ENCODE results near the gene GCK.
A peak's percentile ranks its signal among the peaks of the same experiment; 100 is the strongest.

GCK gene

DNA sequence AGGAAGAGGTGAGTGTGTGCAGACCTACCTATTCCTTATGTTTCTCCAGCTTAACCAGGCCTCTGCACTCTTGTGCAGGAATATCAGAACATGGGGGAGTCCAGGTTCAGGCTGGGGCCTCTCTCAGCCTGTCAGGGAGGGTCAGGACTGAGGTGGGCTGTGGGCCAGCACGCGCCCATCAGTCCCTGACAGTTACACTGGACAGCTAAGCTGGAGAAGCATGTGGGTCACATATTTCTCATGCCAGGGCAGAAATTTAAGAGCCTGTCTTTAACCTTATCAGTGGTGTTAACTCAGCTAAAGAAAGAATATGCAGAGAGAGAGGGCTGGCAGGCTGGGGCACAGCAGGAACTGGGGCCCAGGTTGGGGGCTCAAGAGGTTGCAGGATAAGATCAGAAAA lies 57.2 kb downstream of the GCK start:
- no CpG with 5 or more reads among the region's 2 CpGs for WGBS (ENCODE audit: extremely low coverage, insufficient coverage, insufficient read length)
- Histone ChIP-seq H3K9ac (ENCODE audit: low read length) (no peak overlapping the region), H3K36me3 (ENCODE audit: control insufficient read depth in 1 of 2, insufficient read depth in 2 of 2, low read length in 2 of 2) (no peaks in the 10 kb centered on the region), H2AK5ac (ENCODE audit: low read length) (no peak overlapping the region), H2AFZ (ENCODE audit: insufficient read depth, low read length, poor library complexity) (no peak overlapping the region), H3K18ac (ENCODE audit: low read length) (no peak overlapping the region), H3K27ac (ENCODE audit: low read depth, low read length) (peak overlapping the region; percentile 21), H3K27me3 (ENCODE audit: insufficient read depth, low read length) (no peaks in the 10 kb centered on the region), H2BK5ac (ENCODE audit: low read depth, low read length, poor library complexity) (no peak overlapping the region), H2BK120ac (ENCODE audit: insufficient read depth, low read length, poor library complexity) (no peak overlapping the region), H3K4ac (ENCODE audit: low read depth, low read length) (no peak overlapping the region), H2BK12ac (ENCODE audit: low read length) (no peak overlapping the region), H3K79me2 (ENCODE audit: control insufficient read depth, insufficient read depth, low read length, poor library complexity) (no peaks in the 10 kb centered on the region), H3K23ac (ENCODE audit: low read length) (no peak overlapping the region), H3K79me1 (ENCODE audit: low read length) (peaks cover 9% of the 10 kb centered on the region), H3K4me2 (ENCODE audit: low read length) (no peak overlapping the region), H3K14ac (ENCODE audit: low read length) (no peak overlapping the region), H3K4me1 (ENCODE audit: control insufficient read depth in 1 of 2, insufficient read depth in 2 of 2, low read length in 2 of 2) (peaks cover 19 to 24% of the 10 kb centered on the region in 2 experiments), H3K9me3 (ENCODE audit: insufficient read depth, low read depth, low read length) (peaks cover 4% of the 10 kb centered on the region), H4K91ac (ENCODE audit: low read depth, low read length) (peak overlapping the region; percentile 11), H4K12ac (ENCODE audit: low read depth, low read length) (no peak overlapping the region), H4K8ac (ENCODE audit: low read depth, low read length) (no peak overlapping the region), H3K4me3 (ENCODE audit: low read depth, low read length) (no peak overlapping the region)
- peak; percentile 6 to 61 for DNase-seq

- Histone ChIP-seq H3K79me2 (ENCODE audit: control insufficient read depth, insufficient read depth, low read length, poor library complexity) (no peaks in the 10 kb centered on the region), H3K36me3 (ENCODE audit: control insufficient read depth in 1 of 2, insufficient read depth in 2 of 2, low read length in 2 of 2) (no peaks in the 10 kb centered on the region), H3K14ac (ENCODE audit: low read length) (peak overlapping the region; percentile 16), H3K27ac (ENCODE audit: low read depth, low read length) (peak overlapping the region; percentile 21), H3K27me3 (ENCODE audit: insufficient read depth, low read length) (no peaks in the 10 kb centered on the region), H2BK120ac (ENCODE audit: insufficient read depth, low read length, poor library complexity) (no peak overlapping the region), H3K18ac (ENCODE audit: low read length) (peak overlapping the region; percentile 2), H2AFZ (ENCODE audit: insufficient read depth, low read length, poor library complexity) (no peak overlapping the region), H3K4ac (ENCODE audit: low read depth, low read length) (no peak overlapping the region), H3K9ac (ENCODE audit: low read length) (no peak overlapping the region), H3K4me1 (ENCODE audit: control insufficient read depth in 1 of 2, insufficient read depth in 2 of 2, low read length in 2 of 2) (peaks cover 19 to 24% of the 10 kb centered on the region in 2 experiments), H2BK12ac (ENCODE audit: low read length) (peak overlapping the region; percentile 63), H3K9me3 (ENCODE audit: insufficient read depth, low read depth, low read length) (peaks cover 4% of the 10 kb centered on the region), H3K4me3 (ENCODE audit: low read depth, low read length) (no peak overlapping the region), H2AK5ac (ENCODE audit: low read length) (peak overlapping the region; percentile 8), H4K8ac (ENCODE audit: low read depth, low read length) (no peak overlapping the region), H4K12ac (ENCODE audit: low read depth, low read length) (no peak overlapping the region), H4K91ac (ENCODE audit: low read depth, low read length) (peak overlapping the region; percentile 46), H3K4me2 (ENCODE audit: low read length) (no peak overlapping the region), H3K23ac (ENCODE audit: low read length) (no peak overlapping the region), H3K79me1 (ENCODE audit: low read length) (peaks cover 9% of the 10 kb centered on the region), H2BK5ac (ENCODE audit: low read depth, low read length, poor library complexity) (no peak overlapping the region)
- WGBS (ENCODE audit: extremely low coverage, insufficient coverage, insufficient read length), result no CpG with 5 or more reads among the region's 12 CpGs
- DNase-seq, result peak; percentile 33 to 64
These were observed 57.8 kb downstream of the GCK start for GRCh38 chr7:44131173-44132029.

DNA sequence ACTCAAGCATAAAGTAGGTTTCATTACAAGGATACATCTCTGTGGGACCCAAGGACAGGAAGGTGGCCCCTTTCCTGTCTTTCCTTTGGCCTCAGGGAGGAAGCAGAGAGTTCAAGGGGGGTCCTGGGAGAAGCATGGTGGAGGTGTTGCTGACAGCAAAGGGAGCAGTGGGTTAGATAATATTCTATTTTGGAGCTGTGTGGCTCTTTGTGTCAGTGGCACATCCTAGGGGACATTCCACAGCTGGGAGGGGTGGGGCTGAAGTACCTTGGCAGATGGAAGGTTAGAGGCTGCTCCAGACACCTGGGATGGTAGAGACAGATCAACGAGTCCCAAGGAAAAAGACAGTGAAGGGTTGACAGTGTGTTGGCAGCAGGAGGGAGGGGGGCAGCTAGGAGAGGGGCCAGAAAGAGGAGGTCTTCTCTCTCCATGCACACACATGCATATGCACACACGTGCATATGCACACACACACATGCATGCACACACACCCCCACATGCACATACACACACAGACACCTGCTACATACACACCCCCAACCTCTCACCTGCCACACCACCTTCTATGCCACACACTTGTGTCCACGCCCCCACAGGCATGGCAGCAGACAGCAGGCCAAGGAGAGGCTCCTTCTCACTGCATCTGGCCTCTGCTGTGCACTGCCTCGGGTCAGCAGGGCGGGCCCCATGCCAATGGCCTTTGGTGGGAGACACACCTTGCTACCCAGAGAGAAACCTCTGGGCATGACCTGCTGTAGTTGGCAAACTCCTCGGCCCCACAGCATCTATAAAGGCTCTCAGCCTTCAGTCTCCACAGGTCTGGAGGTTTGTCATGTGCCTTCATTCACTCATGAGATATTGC lies 60.3 kb downstream of the GCK start:
- no peak overlapping the region for H2BK12ac ChIP-seq (ENCODE audit: low read length)
- H2AK5ac ChIP-seq (ENCODE audit: low read length), result no peak overlapping the region
- no peak overlapping the region for H3K18ac ChIP-seq (ENCODE audit: low read length)
- H2AFZ ChIP-seq (ENCODE audit: insufficient read depth, low read length, poor library complexity), result no peak overlapping the region
- no peak overlapping the region for H2BK120ac ChIP-seq (ENCODE audit: insufficient read depth, low read length, poor library complexity)
- no peak overlapping the region for H2BK5ac ChIP-seq (ENCODE audit: low read depth, low read length, poor library complexity)
- H3K14ac ChIP-seq (ENCODE audit: low read length), result no peak overlapping the region
- no peaks in the 10 kb centered on the region for H3K27me3 ChIP-seq (ENCODE audit: insufficient read depth, low read length)
- H3K79me1 ChIP-seq (ENCODE audit: low read length), result peaks cover 10% of the 10 kb centered on the region
- H3K23ac ChIP-seq (ENCODE audit: low read length), result no peak overlapping the region
- H3K4me2 ChIP-seq (ENCODE audit: low read length), result no peak overlapping the region
- no peak overlapping the region for H3K4me3 ChIP-seq (ENCODE audit: low read depth, low read length)
- H4K12ac ChIP-seq (ENCODE audit: low read depth, low read length), result no peak overlapping the region
- H3K9me3 ChIP-seq (ENCODE audit: insufficient read depth, low read depth, low read length), result peaks cover 4% of the 10 kb centered on the region
- H3K79me2 ChIP-seq (ENCODE audit: control insufficient read depth, insufficient read depth, low read length, poor library complexity), result no peaks in the 10 kb centered on the region
- H3K9ac ChIP-seq (ENCODE audit: low read length), result no peak overlapping the region
- peaks cover 17% of the 10 kb centered on the region in 2 experiments for H3K4me1 ChIP-seq (ENCODE audit: control insufficient read depth in 1 of 2, insufficient read depth in 2 of 2, low read length in 2 of 2)
- no peak overlapping the region for H3K4ac ChIP-seq (ENCODE audit: low read depth, low read length)
- no peak overlapping the region for H3K27ac ChIP-seq (ENCODE audit: low read depth, low read length)
- no CpG with 5 or more reads among the region's 6 CpGs for whole genome bisulfite sequencing (ENCODE audit: extremely low coverage, insufficient coverage, insufficient read length)
- H4K8ac ChIP-seq (ENCODE audit: low read depth, low read length), result no peak overlapping the region
- no peak for DNase-seq
- no peaks in the 10 kb centered on the region for H3K36me3 ChIP-seq (ENCODE audit: control insufficient read depth in 1 of 2, insufficient read depth in 2 of 2, low read length in 2 of 2)
- H4K91ac ChIP-seq (ENCODE audit: low read depth, low read length), result no peak overlapping the region

DNA sequence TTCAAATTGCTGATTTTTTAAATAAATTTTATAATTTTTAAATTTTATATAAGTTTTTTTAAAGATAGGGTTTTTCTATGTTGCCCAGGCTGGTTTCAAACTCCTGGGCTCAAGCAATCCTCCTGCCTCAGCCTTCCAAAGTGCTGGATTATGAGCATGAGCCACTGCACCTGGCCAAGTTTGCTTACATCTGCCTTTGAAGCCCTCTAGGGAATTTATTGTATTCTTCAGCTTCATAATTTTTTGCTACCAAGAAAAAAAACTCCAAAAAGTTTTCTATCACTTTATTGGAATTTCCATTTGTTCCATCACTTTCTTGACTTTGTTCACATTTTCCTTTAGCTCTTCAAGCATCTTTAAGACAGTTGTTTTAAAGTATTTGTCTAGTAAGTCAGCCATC lies 62.1 kb downstream of the GCK start:
- no peak overlapping the region for H3K4ac ChIP-seq (ENCODE audit: low read depth, low read length)
- peaks cover 4% of the 10 kb centered on the region for H3K9me3 ChIP-seq (ENCODE audit: insufficient read depth, low read depth, low read length)
- no peak overlapping the region for H4K91ac ChIP-seq (ENCODE audit: low read depth, low read length)
- H3K36me3 ChIP-seq (ENCODE audit: control insufficient read depth in 1 of 2, insufficient read depth in 2 of 2, low read length in 2 of 2), result no peaks in the 10 kb centered on the region
- DNase-seq, result no peak
- H3K4me1 ChIP-seq (ENCODE audit: control insufficient read depth in 1 of 2, insufficient read depth in 2 of 2, low read length in 2 of 2), result peaks cover 13% of the 10 kb centered on the region in 2 experiments
- H3K79me1 ChIP-seq (ENCODE audit: low read length), result peaks cover 12% of the 10 kb centered on the region
- no peak overlapping the region for H3K18ac ChIP-seq (ENCODE audit: low read length)
- no peak overlapping the region for H4K12ac ChIP-seq (ENCODE audit: low read depth, low read length)
- no peak overlapping the region for H3K4me3 ChIP-seq (ENCODE audit: low read depth, low read length)
- H3K23ac ChIP-seq (ENCODE audit: low read length), result no peak overlapping the region
- no peak overlapping the region for H2AFZ ChIP-seq (ENCODE audit: insufficient read depth, low read length, poor library complexity)
- H2BK12ac ChIP-seq (ENCODE audit: low read length), result no peak overlapping the region
- H4K8ac ChIP-seq (ENCODE audit: low read depth, low read length), result no peak overlapping the region
- H3K79me2 ChIP-seq (ENCODE audit: control insufficient read depth, insufficient read depth, low read length, poor library complexity), result no peaks in the 10 kb centered on the region
- no peak overlapping the region for H3K9ac ChIP-seq (ENCODE audit: low read length)
- no peak overlapping the region for H3K14ac ChIP-seq (ENCODE audit: low read length)
- no peaks in the 10 kb centered on the region for H3K27me3 ChIP-seq (ENCODE audit: insufficient read depth, low read length)
- no peak overlapping the region for H3K4me2 ChIP-seq (ENCODE audit: low read length)
- no peak overlapping the region for H2BK5ac ChIP-seq (ENCODE audit: low read depth, low read length, poor library complexity)
- H2AK5ac ChIP-seq (ENCODE audit: low read length), result no peak overlapping the region
- no peak overlapping the region for H3K27ac ChIP-seq (ENCODE audit: low read depth, low read length)
- no peak overlapping the region for H2BK120ac ChIP-seq (ENCODE audit: insufficient read depth, low read length, poor library complexity)

Measured in trophoblast cell (in vitro differentiated cells and primary cell).